ENCODE results near the gene PPP1R12C. TPM values are rescaled to one million over a fixed set of nuclear protein-coding genes. Genes with fewer than 3 reads are reported as not detected.

The PPP1R12C gene
- total RNA-seq, 1 donor from 2014 or later: 21.8 TPM

DNA sequence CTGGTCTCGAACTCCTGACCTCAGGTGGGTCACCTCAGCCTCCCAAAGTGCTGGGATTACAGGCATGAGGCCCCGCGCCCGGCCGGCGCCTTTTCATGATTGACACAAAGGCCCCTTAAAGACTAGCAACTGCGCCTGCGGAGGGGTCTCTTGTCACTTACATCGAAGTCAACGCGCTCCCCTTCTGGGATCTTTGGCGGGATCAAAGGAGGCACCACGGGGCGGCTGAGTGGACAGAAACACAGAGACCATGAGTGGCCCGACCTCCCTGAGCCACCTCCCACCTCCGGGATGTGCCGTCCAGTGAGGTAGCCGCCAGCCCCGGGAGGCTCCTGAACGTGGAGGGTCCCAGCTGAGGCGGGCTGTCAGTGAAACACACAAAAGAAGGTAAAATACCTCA, 24.3 kb upstream of the PPP1R12C start:
- Mint-ChIP-seq H3K9me3 (no peaks in the 10 kb centered on the region), H3K4me3 (no peak overlapping the region), H3K36me3 (no peaks in the 10 kb centered on the region), H3K4me1 (peaks cover 9% of the 10 kb centered on the region), H3K27me3 (ENCODE audit: insufficient read depth, low read depth) (peaks cover 20% of the 10 kb centered on the region), H3K27ac (no peak overlapping the region)
- TF ChIP-seq EZH2 (IDR thresholded peaks at IDR 0.05) (no peak), EZH2phosphoT487 (IDR thresholded peaks at IDR 0.05) (no peak)
- TF ChIP-seq, protein P1, sequence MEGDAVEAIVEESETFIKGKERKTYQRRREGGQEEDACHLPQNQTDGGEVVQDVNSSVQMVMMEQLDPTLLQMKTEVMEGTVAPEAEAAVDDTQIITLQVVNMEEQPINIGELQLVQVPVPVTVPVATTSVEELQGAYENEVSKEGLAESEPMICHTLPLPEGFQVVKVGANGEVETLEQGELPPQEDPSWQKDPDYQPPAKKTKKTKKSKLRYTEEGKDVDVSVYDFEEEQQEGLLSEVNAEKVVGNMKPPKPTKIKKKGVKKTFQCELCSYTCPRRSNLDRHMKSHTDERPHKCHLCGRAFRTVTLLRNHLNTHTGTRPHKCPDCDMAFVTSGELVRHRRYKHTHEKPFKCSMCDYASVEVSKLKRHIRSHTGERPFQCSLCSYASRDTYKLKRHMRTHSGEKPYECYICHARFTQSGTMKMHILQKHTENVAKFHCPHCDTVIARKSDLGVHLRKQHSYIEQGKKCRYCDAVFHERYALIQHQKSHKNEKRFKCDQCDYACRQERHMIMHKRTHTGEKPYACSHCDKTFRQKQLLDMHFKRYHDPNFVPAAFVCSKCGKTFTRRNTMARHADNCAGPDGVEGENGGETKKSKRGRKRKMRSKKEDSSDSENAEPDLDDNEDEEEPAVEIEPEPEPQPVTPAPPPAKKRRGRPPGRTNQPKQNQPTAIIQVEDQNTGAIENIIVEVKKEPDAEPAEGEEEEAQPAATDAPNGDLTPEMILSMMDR (IDR thresholded peaks at IDR 0.05): no peak
- Histone ChIP-seq H3K9ac (no peak overlapping the region), H3K27me3 (no peaks in the 10 kb centered on the region), H3K4me2 (peak overlapping the region; percentile 7), H2AFZ (replicated peaks) (no peak overlapping the region), H3K27ac (no peak overlapping the region), H3K79me2 (ENCODE audit: low read depth) (no peaks in the 10 kb centered on the region), H4K20me1 (ENCODE audit: low read depth) (no peaks in the 10 kb centered on the region), H3K4me3 (no peak overlapping the region), H3K9me3 (ENCODE audit: low read depth) (no peaks in the 10 kb centered on the region), H3F3A (ENCODE audit: low read depth) (peaks cover 10% of the 10 kb centered on the region), H3K4me1 (no peaks in the 10 kb centered on the region), H3K36me3 (no peaks in the 10 kb centered on the region)
- DNase-seq (ENCODE audit: low spot score): peak; percentile 54

DNA sequence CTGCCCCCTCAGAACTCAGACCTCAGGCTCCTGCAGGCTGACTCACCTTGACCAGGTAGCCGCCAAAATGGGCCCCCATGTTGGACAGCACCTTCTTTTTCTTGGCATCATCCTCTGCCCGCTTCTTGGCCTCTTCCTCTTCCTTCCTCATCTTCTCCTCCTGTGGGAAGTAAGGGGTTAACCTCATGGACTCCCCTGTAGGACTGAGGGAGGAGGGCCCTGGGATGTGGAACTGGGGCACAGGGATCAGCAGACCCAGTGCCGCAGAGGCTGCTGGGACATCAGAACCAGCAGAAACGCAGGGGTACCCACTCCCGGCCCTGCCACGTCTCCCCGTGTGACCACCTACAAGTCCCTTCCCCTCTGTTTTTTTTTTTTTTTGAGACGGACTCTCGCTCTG, 20.5 kb upstream of the PPP1R12C start:
- DNase-seq (ENCODE audit: low spot score): no peak
- TF ChIP-seq, protein P1 (IDR thresholded peaks at IDR 0.05): no peak
- TF ChIP-seq EZH2 (IDR thresholded peaks at IDR 0.05): no peak
- no peak for TF ChIP-seq EZH2phosphoT487 (IDR thresholded peaks at IDR 0.05)
- Mint-ChIP-seq H3K4me1 (peaks cover 26% of the 10 kb centered on the region), H3K27ac (peak overlapping the region; percentile 78), H3K36me3 (no peaks in the 10 kb centered on the region), H3K4me3 (no peak overlapping the region), H3K9me3 (no peaks in the 10 kb centered on the region), H3K27me3 (ENCODE audit: insufficient read depth, low read depth) (no peaks in the 10 kb centered on the region)
- no peaks in the 10 kb centered on the region for H3K79me2 ChIP-seq (ENCODE audit: low read depth)
- no peaks in the 10 kb centered on the region for H3K9me3 ChIP-seq (ENCODE audit: low read depth)
- no peak overlapping the region for H3K4me2 ChIP-seq
- H3K9ac ChIP-seq: no peak overlapping the region
- H3K4me1 ChIP-seq: no peaks in the 10 kb centered on the region
- H2AFZ ChIP-seq (replicated peaks): no peak overlapping the region
- peaks cover 19% of the 10 kb centered on the region for H3F3A ChIP-seq (ENCODE audit: low read depth)
- H3K27me3 ChIP-seq: no peaks in the 10 kb centered on the region
- H3K4me3 ChIP-seq: no peak overlapping the region
- H3K27ac ChIP-seq: no peak overlapping the region
- no peaks in the 10 kb centered on the region for H3K36me3 ChIP-seq
- no peaks in the 10 kb centered on the region for H4K20me1 ChIP-seq (ENCODE audit: low read depth)

DNA sequence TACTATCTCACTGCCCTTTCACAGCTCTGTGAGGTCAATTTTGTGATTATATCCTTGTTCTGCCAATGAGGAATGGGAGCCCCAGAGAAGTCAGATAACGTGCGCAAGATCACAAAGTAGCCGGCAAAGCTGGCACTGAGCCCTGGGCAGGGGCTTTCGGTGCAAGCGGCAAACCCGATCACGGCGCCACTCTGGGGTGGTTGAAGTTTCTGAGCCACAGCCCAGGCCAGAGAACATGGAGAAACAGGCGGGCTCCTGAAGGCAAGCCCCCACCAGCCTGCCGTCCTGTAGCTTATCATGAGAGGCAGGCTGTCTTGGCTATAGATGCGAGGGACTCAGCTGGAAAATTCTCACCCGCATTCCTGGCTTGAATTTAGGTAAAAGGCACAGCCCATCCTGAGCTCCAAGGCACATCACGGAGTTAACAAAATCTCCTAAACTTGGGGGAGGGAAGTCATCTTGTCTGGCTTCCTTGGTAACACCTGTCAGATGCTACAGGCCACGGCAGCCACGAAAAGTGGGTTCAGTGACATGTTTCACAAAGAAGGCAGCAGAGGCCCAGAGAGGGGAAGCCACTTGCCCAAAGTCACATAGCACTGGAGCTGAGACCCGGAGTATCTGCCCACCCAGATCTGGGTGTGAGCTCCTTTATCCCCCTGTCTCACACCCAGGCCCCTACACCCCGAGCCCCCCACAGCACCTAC, 19.1 kb upstream of the PPP1R12C start:
- Histone ChIP-seq H3K9ac (no peak overlapping the region), H3K36me3 (no peaks in the 10 kb centered on the region), H3K27ac (no peak overlapping the region), H3F3A (ENCODE audit: low read depth) (peaks cover 12% of the 10 kb centered on the region), H3K79me2 (ENCODE audit: low read depth) (no peaks in the 10 kb centered on the region), H3K4me1 (no peaks in the 10 kb centered on the region), H3K4me2 (no peak overlapping the region), H3K4me3 (no peak overlapping the region), H3K27me3 (no peaks in the 10 kb centered on the region), H3K9me3 (ENCODE audit: low read depth) (no peaks in the 10 kb centered on the region), H4K20me1 (ENCODE audit: low read depth) (no peaks in the 10 kb centered on the region), H2AFZ (replicated peaks) (no peak overlapping the region)
- H3K27ac Mint-ChIP-seq: no peak overlapping the region
- H3K9me3 Mint-ChIP-seq: no peaks in the 10 kb centered on the region
- H3K4me1 Mint-ChIP-seq: peaks cover 30% of the 10 kb centered on the region
- H3K36me3 Mint-ChIP-seq: no peaks in the 10 kb centered on the region
- TF ChIP-seq EZH2 (IDR thresholded peaks at IDR 0.05) (no peak), EZH2phosphoT487 (IDR thresholded peaks at IDR 0.05) (no peak)
- TF ChIP-seq, protein P1 (IDR thresholded peaks at IDR 0.05): no peak
- H3K4me3 Mint-ChIP-seq: no peak overlapping the region
- no peak for DNase-seq (ENCODE audit: low spot score)
- no peaks in the 10 kb centered on the region for H3K27me3 Mint-ChIP-seq (ENCODE audit: insufficient read depth, low read depth)

All from neural progenitor cell (in vitro differentiated cells).